Ovary (tissue), 9 donors: ENCODE measurements around the gene SORL1. TPM values are rescaled to one million over a fixed set of nuclear protein-coding genes. Genes with fewer than 3 reads are reported as not detected.

ENCODE experiments used
- DNase-seq, 5 donors: peaks; one replicate each; pipeline ENCODE4 v3.0.0-alpha.2; 2019 to 2020
- H3K27ac ChIP-seq, 2 donors: fragments of 200-600 bp; one replicate each; pipeline versions ENCODE4 v1.5.1 to v1.8.0; 2019 to 2022
- H3K27me3 ChIP-seq: fragments of 200-600 bp; one replicate; pipeline ENCODE4 v1.8.0; 2022
- H3K36me3 ChIP-seq: fragments of 200-600 bp; sonication (generic); one replicate; pipeline ENCODE4 v1.5.1; 2019
- H3K4me1 ChIP-seq: one replicate; pipeline ENCODE4 v1.8.1; 2013; ENCODE audit warnings: mild to moderate bottlenecking, moderate library complexity; ENCODE audit not compliant: insufficient read depth
- H3K4me3 ChIP-seq: fragments of 200-600 bp; sonication (generic); one replicate; pipeline ENCODE4 v1.5.1; 2017
- H3K9me3 ChIP-seq, 2 donors: fragments of 200-600 bp in 1 of 2; sonication (generic) in 1 of 2; one replicate each; pipeline versions ENCODE4 v1.5.1 to v1.8.1; 2013 to 2019; ENCODE audit warnings: mild to moderate bottlenecking in 1 of 2, moderate library complexity in 1 of 2
- CTCF ChIP-seq, 3 donors: fragments of 450-650 bp in 2 of 3; fragments of 200-600 bp in 1 of 3; IDR thresholded peaks; one replicate each; pipeline versions ENCODE4 v1.5.1 to v1.8.0; 2016 to 2022; ENCODE audit warnings: antibody characterized with exemption in 3 of 3, mild to moderate bottlenecking in 1 of 3
- EP300 ChIP-seq: sonication (generic); formaldehyde crosslinking; IDR thresholded peaks from one replicate; pipeline ENCODE4 v1.6.1; 2017; ENCODE audit warnings: antibody characterized with exemption
- POLR2A ChIP-seq: fragments of 450-650 bp; IDR thresholded peaks from one replicate; pipeline ENCODE4 v1.6.1; 2017; ENCODE audit warnings: antibody characterized with exemption, mild to moderate bottlenecking, moderate library complexity
- WGBS, 3 donors: extraction: QIAGEN DNeasy Blood & Tissue Kit in 1 of 3; methylation state at CpG; one replicate each; pipeline versions ENCODE4 v1.1.5 to v1.1.7; 2013 to 2017; 5-methylcytosine and 5-hydroxymethylcytosine counted together
- intact Hi-C, 4 donors: fragments of 100-400 bp; cut with DNase I; formaldehyde crosslinking; loops; one replicate each; pipeline versions ENCODE4 v1.11.0 to v1.15.1; 2022 to 2023
- polyA plus RNA-seq, 2 donors: library from polyadenylated mRNA; stranded (reverse); fragments of 200-250 nt in 1 of 2; fragments of 350-450 nt in 1 of 2; fragmentation: Illumina TruSeq in 1 of 2; extraction: RNeasy Lipid Tissue Mini Kit (QIAGEN cat#74804) in 1 of 2; gene quantifications; one replicate each; pipeline ENCODE4 v1.2.3, GENCODE V29; 2013 to 2014
- total RNA-seq, 7 donors: library from RNA; depleted of rRNA in 2 of 7; stranded (reverse); fragments of >200 nt in 2 of 7; fragmentation: NEBNext Ultra II Directional in 3 of 7; extraction: Animal tissue kit (Norgen Biotek cat#: 25700) in 3 of 7; gene quantifications; one replicate each; pipeline versions ENCODE4 v1.1.0 to v1.2.4, GENCODE V29; 2016 to 2023
- donor health status: DM: no; HTN: no; CAD: no; lungs with moderate emphysema.
- donor health status: DM: no; HTN: no; CAD: no.
- donor health status: Bipolar disorder and iron deficiency.
- donor health status: DM: yes; HTN: yes; CAD: no.
- donor health status: DM: no; HTN: no; CAD: no.
- donor health status: DM: yes; HTN: yes; CAD: no.

The SORL1 gene
- total and polyA plus RNA-seq, 9 donors: 2.9 to 64.5 (median 23.4) TPM

- no peaks in the 10 kb centered on the region for H3K36me3 ChIP-seq
- 89 to 95% (median 93%) methylated on average over 7 of the region's 7 CpGs for whole genome bisulfite sequencing, 3 donors
- TF ChIP-seq POLR2A (no peak), EP300 (no peak), CTCF (IDR thresholded peaks at IDR 0.05) (no peak)
- DNase-seq: no peak
- H3K4me1 ChIP-seq: no peaks in the 10 kb centered on the region
- H3K27ac ChIP-seq: no peak overlapping the region
- H3K27me3 ChIP-seq: no peaks in the 10 kb centered on the region
- intact Hi-C loops: no loop called here
- no peaks in the 10 kb centered on the region for H3K9me3 ChIP-seq
- H3K4me3 ChIP-seq: no peak overlapping the region
These were observed 92.8 kb downstream of the SORL1 start for GRCh38 chr11:121544956-121545355.

GRCh38 chr11:121547574-121547973 is 95.5 kb downstream of the SORL1 start:
- intact Hi-C loops: no loop called here
- WGBS, 3 donors: 89 to 93% (median 90%) methylated on average over 3 of the region's 3 CpGs
- Histone ChIP-seq H3K4me3 (no peak overlapping the region), H3K36me3 (no peaks in the 10 kb centered on the region), H3K9me3 (no peaks in the 10 kb centered on the region), H3K27me3 (no peaks in the 10 kb centered on the region), H3K27ac (no peak overlapping the region), H3K4me1 (no peaks in the 10 kb centered on the region)
- TF ChIP-seq CTCF (IDR thresholded peaks at IDR 0.05) (no peak), POLR2A (no peak), EP300 (no peak)
- no peak for DNase-seq

- TF ChIP-seq POLR2A (no peak), CTCF (IDR thresholded peaks at IDR 0.05) (no peak), EP300 (no peak)
- WGBS, 3 donors: 85 to 90% (median 89%) methylated on average over 10 of the region's 10 CpGs
- peaks cover 3% of the 10 kb centered on the region for H3K4me1 ChIP-seq
- no peaks in the 10 kb centered on the region for H3K27me3 ChIP-seq
- H3K9me3 ChIP-seq: no peaks in the 10 kb centered on the region
- H3K27ac ChIP-seq: no peak overlapping the region
- intact Hi-C loops: no loop called here
- no peak for DNase-seq
- no peak overlapping the region for H3K4me3 ChIP-seq
- H3K36me3 ChIP-seq: no peaks in the 10 kb centered on the region
These were observed 98.3 kb downstream of the SORL1 start for GRCh38 chr11:121550247-121551030.

- intact Hi-C loops: no loop called here
- no peak for DNase-seq
- H3K4me1 ChIP-seq: peaks cover 3% of the 10 kb centered on the region
- no peak for TF ChIP-seq CTCF (IDR thresholded peaks at IDR 0.05)
- no peak for TF ChIP-seq EP300
- H3K36me3 ChIP-seq: no peaks in the 10 kb centered on the region
- H3K9me3 ChIP-seq: no peaks in the 10 kb centered on the region
- WGBS, 3 donors: 88 to 91% (median 89%) methylated on average over 5 of the region's 5 CpGs
- H3K4me3 ChIP-seq: no peak overlapping the region
- H3K27me3 ChIP-seq: no peaks in the 10 kb centered on the region
- H3K27ac ChIP-seq: no peak overlapping the region
These were observed 99.3 kb downstream of the SORL1 start for GRCh38 chr11:121551463-121551862.
